Mammary epithelial cell (primary cell): ENCODE results near the gene TMEM208.

Source experiments
- CTCF ChIP-seq, 2 donors: IDR thresholded peaks in 1 of 2; conservative IDR thresholded peaks in 1 of 2; 2 replicates each; pipeline ENCODE4 v1.5.1; 2011 to 2012; ENCODE audit warnings: inconsistent platforms in 2 of 2, low read length in 2 of 2, mild to moderate bottlenecking in 2 of 2, control low read depth in 1 of 2, low read depth in 1 of 2; ENCODE audit not compliant: insufficient read depth in 1 of 2; ENCODE audit errors: extremely low read depth in 1 of 2
- EZH2 ChIP-seq: IDR thresholded peaks from 2 replicates; pipeline ENCODE4 v1.6.1; 2012; ENCODE audit warnings: low read length, inconsistent platforms, borderline replicate concordance

GRCh38 chr16:67204076-67204475 is 22.9 kb upstream of the TMEM208 start:
- TF ChIP-seq CTCF (conservative IDR thresholded peaks at IDR 0.05 in 1 of 2, IDR thresholded peaks at IDR 0.05 in 1 of 2; ENCODE audit: extremely low read depth in 1 of 2, insufficient read depth in 1 of 2, low read depth in 1 of 2, low read length in 2 of 2), result no peak
- no peak for TF ChIP-seq EZH2
